ENCODE data around the gene NBL1.

NBL1 gene

GRCh38 chr1:19646377-19647319, 2.5 kb downstream of the NBL1 start:
- no peak for DNase-seq (ENCODE audit: low spot score)

GRCh38 chr1:19647643-19648042, 3.5 kb downstream of the NBL1 start:
- no peak for DNase-seq (ENCODE audit: low spot score)

GRCh38 chr1:19648239-19648638, 4.1 kb downstream of the NBL1 start:
- DNase-seq (ENCODE audit: low spot score) = no peak

- DNase-seq (ENCODE audit: low spot score) = no peak
Measured at GRCh38 chr1:19648689-19649088, 4.6 kb downstream of the NBL1 start.

- no peak for DNase-seq (ENCODE audit: low spot score)
Measured at GRCh38 chr1:19650416-19651140, 6.5 kb downstream of the NBL1 start.

GRCh38 chr1:19651141-19651737, 7.1 kb downstream of the NBL1 start:
- peak; percentile 91 for DNase-seq (ENCODE audit: low spot score)

- no peak for DNase-seq (ENCODE audit: low spot score)
Measured at GRCh38 chr1:19654386-19654785, 10.3 kb downstream of the NBL1 start.

GRCh38 chr1:19654886-19655717, 11.0 kb downstream of the NBL1 start:
- DNase-seq (ENCODE audit: low spot score) = no peak

GRCh38 chr1:19655718-19656080, 11.6 kb downstream of the NBL1 start:
- DNase-seq (ENCODE audit: low spot score) = no peak

- DNase-seq (ENCODE audit: low spot score) = no peak
Measured at GRCh38 chr1:19656134-19656779, 12.1 kb downstream of the NBL1 start.

GRCh38 chr1:19656780-19657466, 12.8 kb downstream of the NBL1 start:
- no peak for DNase-seq (ENCODE audit: low spot score)

- no peak for DNase-seq (ENCODE audit: low spot score)
Measured at GRCh38 chr1:19657511-19657910, 13.4 kb downstream of the NBL1 start.

- no peak for DNase-seq (ENCODE audit: low spot score)
Measured at GRCh38 chr1:19658186-19658585, 14.1 kb downstream of the NBL1 start.

GRCh38 chr1:19661721-19662228, 17.7 kb downstream of the NBL1 start:
- DNase-seq (ENCODE audit: low spot score) = peak; percentile 58

GRCh38 chr1:19662313-19662712, 18.2 kb downstream of the NBL1 start:
- no peak for DNase-seq (ENCODE audit: low spot score)

- peak; percentile 69 for DNase-seq (ENCODE audit: low spot score)
Measured at GRCh38 chr1:19664453-19665185, 20.5 kb downstream of the NBL1 start, which contains the start of gene HTR6. Gene HTR6, plus strand, starts transcription at chr1:19664875. Its CDS starts 879 bp downstream, at chr1:19665754.

- no peak for DNase-seq (ENCODE audit: low spot score)
Measured at GRCh38 chr1:19665186-19665495, 21.0 kb downstream of the NBL1 start.

- no peak for DNase-seq (ENCODE audit: low spot score)
Measured at GRCh38 chr1:19665496-19666465, 21.7 kb downstream of the NBL1 start.

- no peak for DNase-seq (ENCODE audit: low spot score)
Measured at GRCh38 chr1:19668888-19669287, 24.8 kb downstream of the NBL1 start.
